Activated CD8-positive, alpha-beta T cell treated with anti-CD3 and anti-CD28 coated beads for 36 hours (primary cell): ENCODE data around the gene CACNA1F. TPM values are rescaled to one million over a fixed set of nuclear protein-coding genes. Genes with fewer than 3 reads are reported as not detected.
A peak's percentile ranks its signal among the peaks of the same experiment; 100 is the strongest.

Experiments used
- ATAC-seq: fragments of 200-7000 bp; cut with Tn5 transposase; one replicate; pipeline ENCODE4 v1.10.0; 2021; ENCODE audit warnings: mild to moderate bottlenecking, moderate library complexity
- CTCF ChIA-PET: fragments of 350-600 bp; sonication (Branson Sonifier 250); formaldehyde crosslinking; loops from one replicate; lab custom pipeline; 2021; ENCODE audit warnings: antibody characterized with exemption; lab: Charles Lee
- POLR2A ChIA-PET: fragments of 350-600 bp; sonication (Branson Sonifier 250); formaldehyde crosslinking; loops from one replicate; lab custom pipeline; 2021; ENCODE audit warnings: antibody characterized with exemption; lab: Charles Lee
- DNase-seq: peaks from one replicate; pipeline ENCODE4 v3.0.0-alpha.2; 2020
- H3K27ac Mint-ChIP-seq: one replicate; pipeline ENCODE4 v1.8.0; 2021; ENCODE audit warnings: mild to moderate bottlenecking, mixed read lengths
- H3K27me3 Mint-ChIP-seq: one replicate; pipeline ENCODE4 v1.8.0; 2021; ENCODE audit warnings: mixed read lengths
- H3K36me3 Mint-ChIP-seq: one replicate; pipeline ENCODE4 v1.8.0; 2021; ENCODE audit warnings: low read depth, mixed read lengths
- H3K4me1 Mint-ChIP-seq: one replicate; pipeline ENCODE4 v1.8.0; 2021; ENCODE audit warnings: low read depth, mixed read lengths
- H3K4me3 Mint-ChIP-seq: one replicate; pipeline ENCODE4 v1.8.0; 2021; ENCODE audit warnings: mild to moderate bottlenecking, moderate library complexity, mixed read lengths
- H3K9me3 Mint-ChIP-seq: one replicate; pipeline ENCODE4 v1.8.0; 2021; ENCODE audit warnings: mixed read lengths
- CTCF ChIP-seq: fragments of 200-600 bp; IDR thresholded peaks from one replicate; pipeline ENCODE4 v1.8.0; 2022; ENCODE audit warnings: antibody characterized with exemption, mild to moderate bottlenecking
- intact Hi-C: fragments of 100-400 bp; cut with micrococcal nuclease; formaldehyde crosslinking; loops from one replicate; pipeline ENCODE4 v1.10.0; 2022
- total RNA-seq, 2 experiments: library from RNA; stranded (reverse); gene quantifications; one replicate each; pipeline ENCODE4 v1.2.3, GENCODE V29; 2021

Gene CACNA1F
- total RNA-seq, 2 experiments from 2014 or later, result 0.90 to 1.1 TPM

DNA sequence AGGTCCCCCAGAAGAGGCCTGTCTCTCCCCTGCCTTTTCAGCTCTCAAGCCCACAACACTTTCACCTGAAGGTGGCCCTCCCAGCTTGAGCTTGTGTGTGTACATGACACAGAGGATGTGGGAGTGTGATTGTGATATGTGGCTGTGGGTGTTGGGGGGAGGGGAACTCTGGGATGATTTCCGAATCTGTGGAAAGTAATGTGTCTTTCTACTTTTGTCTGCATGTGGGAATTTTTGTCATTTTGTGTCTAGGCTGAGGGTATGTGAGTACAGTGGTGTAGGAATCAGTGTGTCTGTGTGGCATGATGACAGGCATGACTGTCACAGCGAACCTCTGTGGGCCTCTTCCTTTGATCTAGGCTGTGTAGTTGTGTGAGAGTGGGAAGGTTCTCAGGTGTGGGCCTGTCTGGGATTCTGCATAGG, 39.6 kb downstream of the CACNA1F start:
- H3K27me3 Mint-ChIP-seq, result no peaks in the 10 kb centered on the region
- CTCF ChIA-PET, result interaction anchor here (0.8 to 2.1 kb wide), 10 partner anchors 14 to 98 kb away, joined by 3 to 12 read pairs (median 4); no protein-coding TSS in a partner anchor
- peaks cover 26% of the 10 kb centered on the region for H3K4me1 Mint-ChIP-seq
- H3K27ac Mint-ChIP-seq, result peak overlapping the region; percentile 65
- TF ChIP-seq CTCF, result no peak
- peak; percentile 43 for DNase-seq
- POLR2A ChIA-PET, result no interaction called here
- no peak for ATAC-seq
- intact Hi-C loops, result loop anchor here (5.0 kb wide), 1 partner anchor 79 kb away; no protein-coding TSS in a partner anchor
- no peaks in the 10 kb centered on the region for H3K9me3 Mint-ChIP-seq
- H3K4me3 Mint-ChIP-seq, result peak overlapping the region; percentile 24
- H3K36me3 Mint-ChIP-seq, result no peaks in the 10 kb centered on the region

GRCh38 chrX:49192722-49193328, 40.3 kb downstream of the CACNA1F start:
- POLR2A ChIA-PET, result interaction anchor here (1.0 to 1.2 kb wide), 2 partner anchors 26 to 56 kb away, joined by 3 read pairs; no protein-coding TSS in a partner anchor
- DNase-seq (peak; percentile 57), ATAC-seq (no peak)
- TF ChIP-seq CTCF, result peak; percentile 50
- H3K4me3 Mint-ChIP-seq, result peak overlapping the region; percentile 40
- H3K9me3 Mint-ChIP-seq, result no peaks in the 10 kb centered on the region
- H3K36me3 Mint-ChIP-seq, result no peaks in the 10 kb centered on the region
- intact Hi-C loops, result loop anchor here (5.0 kb wide), 1 partner anchor 79 kb away; no protein-coding TSS in a partner anchor
- H3K27ac Mint-ChIP-seq, result peak overlapping the region; percentile 65
- no peaks in the 10 kb centered on the region for H3K27me3 Mint-ChIP-seq
- CTCF ChIA-PET, result interaction anchor here (0.6 to 2.1 kb wide), 19 partner anchors 8 to 561 kb away, joined by 3 to 12 read pairs (median 4); no protein-coding TSS in a partner anchor
- peaks cover 20% of the 10 kb centered on the region for H3K4me1 Mint-ChIP-seq

DNA sequence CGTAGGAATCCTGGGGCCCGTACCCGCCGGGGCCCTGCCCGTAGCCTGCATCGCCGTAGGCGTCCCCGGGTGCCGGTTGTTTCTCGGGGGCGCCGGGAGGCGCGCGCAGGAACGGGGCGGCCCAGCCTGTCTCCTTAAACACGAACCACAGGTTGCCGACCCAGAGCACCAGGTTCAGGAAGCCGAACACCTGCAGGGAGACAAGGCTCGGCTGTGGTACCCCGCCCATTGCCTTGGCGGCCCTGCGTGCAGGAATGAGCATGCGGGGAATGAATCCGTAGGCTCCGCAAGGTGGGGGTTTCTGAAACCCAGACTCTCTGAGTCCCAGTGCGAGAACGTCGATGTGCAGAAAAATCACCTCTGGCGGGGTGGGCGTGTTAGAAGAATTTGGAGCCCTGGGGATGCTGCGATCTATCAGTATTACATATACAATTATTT, 41.5 kb downstream of the CACNA1F start:
- ATAC-seq (peak; percentile 2), DNase-seq (peak; percentile 56)
- H3K36me3 Mint-ChIP-seq, result no peaks in the 10 kb centered on the region
- H3K9me3 Mint-ChIP-seq, result no peaks in the 10 kb centered on the region
- CTCF ChIA-PET, result interaction anchor here (1.0 to 2.0 kb wide), 5 partner anchors 7 to 562 kb away, joined by 3 to 6 read pairs (median 4); partner anchors contain the start of gene PLP2
- peaks cover 22% of the 10 kb centered on the region for H3K4me1 Mint-ChIP-seq
- no peaks in the 10 kb centered on the region for H3K27me3 Mint-ChIP-seq
- no peak for TF ChIP-seq CTCF
- intact Hi-C loops, result loop anchor here (5.0 kb wide), 1 partner anchor 81 kb away; no protein-coding TSS in a partner anchor
- POLR2A ChIA-PET, result no interaction called here
- peak overlapping the region; percentile 86 for H3K4me3 Mint-ChIP-seq
- H3K27ac Mint-ChIP-seq, result peak overlapping the region; percentile 94

DNA sequence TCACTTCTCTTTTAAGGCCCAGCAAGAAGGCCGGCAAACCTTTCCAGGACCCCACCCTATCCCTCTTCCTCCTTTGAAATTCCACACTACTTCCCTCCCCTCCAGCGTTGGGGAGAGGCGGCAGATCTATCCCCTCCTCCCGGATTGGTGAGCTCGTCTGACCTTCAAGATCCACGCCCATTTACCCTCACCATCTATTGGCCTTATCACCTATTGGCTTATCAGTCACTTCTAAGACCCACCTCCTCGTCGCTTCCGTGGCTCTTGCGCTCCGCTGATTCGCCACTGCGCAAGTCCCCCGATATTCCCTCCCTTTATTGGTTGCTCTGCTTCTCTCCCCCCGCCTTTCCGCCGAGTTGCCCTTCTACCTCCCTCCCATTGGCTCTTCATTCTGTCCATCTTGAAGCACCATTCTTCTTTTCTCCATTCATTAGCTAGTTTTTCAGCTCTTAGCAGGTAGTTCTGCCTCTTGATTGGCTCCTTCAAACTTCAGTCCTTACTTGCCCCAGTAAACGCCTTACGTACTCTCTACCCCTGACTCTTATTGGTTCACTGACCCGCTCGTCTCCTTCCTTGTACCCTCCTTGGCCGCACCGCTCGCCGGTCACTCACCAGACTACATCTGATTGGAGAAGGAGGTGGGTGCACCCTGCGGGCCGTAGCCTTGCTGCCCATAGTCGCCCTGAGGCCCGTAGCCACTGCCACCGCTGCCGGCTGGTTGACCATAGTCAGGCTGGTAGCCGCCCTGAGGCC, 42.1 kb downstream of the CACNA1F start:
- intact Hi-C loops, result loop anchor here (5.0 kb wide), 1 partner anchor 81 kb away; no protein-coding TSS in a partner anchor
- H3K36me3 Mint-ChIP-seq, result no peaks in the 10 kb centered on the region
- TF ChIP-seq CTCF, result no peak
- DNase-seq, result peak; percentile 88
- H3K27ac Mint-ChIP-seq, result peak overlapping the region; percentile 94
- H3K27me3 Mint-ChIP-seq, result no peaks in the 10 kb centered on the region
- peaks cover 26% of the 10 kb centered on the region for H3K4me1 Mint-ChIP-seq
- POLR2A ChIA-PET, result no interaction called here
- H3K4me3 Mint-ChIP-seq, result peak overlapping the region; percentile 86
- CTCF ChIA-PET, result interaction anchor here (1.0 to 1.9 kb wide), 4 partner anchors 10 to 35 kb away, joined by 3 to 7 read pairs (median 4); partner anchors contain the start of gene PLP2
- peak; percentile 89 for ATAC-seq
- no peaks in the 10 kb centered on the region for H3K9me3 Mint-ChIP-seq
